GM18873 (cell line): ENCODE measurements around the gene PPDPF.
"Not testable (repeated sequence)": the region's sequence is repeated elsewhere in the genome, so short reads cannot be mapped to it uniquely, and the experiment has no call there.

Experiments used
- ATAC-seq: cut with Tn5 transposase; IDR thresholded peaks from one replicate; pipeline ENCODE4 v1.9.1; 2021; ENCODE audit warnings: mild to moderate bottlenecking, moderate library complexity, moderate number of reproducible peaks; ENCODE audit not compliant: unreplicated experiment, low FRiP score

Gene PPDPF

DNA sequence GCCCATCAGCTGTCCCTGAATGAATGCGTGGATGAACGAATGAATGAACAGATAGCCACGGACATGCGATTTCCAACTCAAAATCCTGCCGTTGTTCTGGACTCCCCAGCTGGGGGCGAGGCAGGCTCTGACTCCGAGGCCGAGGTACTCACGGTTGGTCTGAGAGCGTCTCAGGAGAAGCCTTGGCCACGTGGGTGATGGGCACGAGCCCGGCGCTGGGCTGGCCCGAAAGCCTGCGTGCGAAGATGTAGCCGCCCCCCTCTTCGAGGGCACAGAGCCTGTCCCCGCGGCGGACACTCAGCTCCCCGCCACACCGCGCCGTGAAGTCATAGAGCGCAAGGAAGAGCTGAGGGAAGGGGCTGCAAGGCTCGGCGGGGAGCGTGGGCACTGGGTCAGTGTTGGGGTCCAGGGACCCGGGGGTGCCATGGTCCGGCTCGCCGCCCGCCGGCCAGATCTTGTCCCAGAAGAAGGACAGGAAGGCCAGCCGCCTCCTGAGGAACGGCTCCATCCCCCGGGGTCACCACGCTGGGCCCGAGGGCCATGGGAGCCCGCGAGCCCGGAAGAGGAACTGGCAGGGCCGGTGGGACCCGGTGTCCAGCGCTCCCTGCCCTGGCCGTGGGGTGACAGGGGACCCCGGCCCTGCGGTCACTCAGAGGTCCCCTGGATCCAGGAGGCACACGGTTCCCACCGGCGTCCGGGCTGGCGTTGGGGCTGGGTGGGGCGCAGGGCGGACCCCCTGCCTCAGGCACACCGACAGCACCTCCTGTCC lies 26.6 kb downstream of the PPDPF start:
- no peak for ATAC-seq

DNA sequence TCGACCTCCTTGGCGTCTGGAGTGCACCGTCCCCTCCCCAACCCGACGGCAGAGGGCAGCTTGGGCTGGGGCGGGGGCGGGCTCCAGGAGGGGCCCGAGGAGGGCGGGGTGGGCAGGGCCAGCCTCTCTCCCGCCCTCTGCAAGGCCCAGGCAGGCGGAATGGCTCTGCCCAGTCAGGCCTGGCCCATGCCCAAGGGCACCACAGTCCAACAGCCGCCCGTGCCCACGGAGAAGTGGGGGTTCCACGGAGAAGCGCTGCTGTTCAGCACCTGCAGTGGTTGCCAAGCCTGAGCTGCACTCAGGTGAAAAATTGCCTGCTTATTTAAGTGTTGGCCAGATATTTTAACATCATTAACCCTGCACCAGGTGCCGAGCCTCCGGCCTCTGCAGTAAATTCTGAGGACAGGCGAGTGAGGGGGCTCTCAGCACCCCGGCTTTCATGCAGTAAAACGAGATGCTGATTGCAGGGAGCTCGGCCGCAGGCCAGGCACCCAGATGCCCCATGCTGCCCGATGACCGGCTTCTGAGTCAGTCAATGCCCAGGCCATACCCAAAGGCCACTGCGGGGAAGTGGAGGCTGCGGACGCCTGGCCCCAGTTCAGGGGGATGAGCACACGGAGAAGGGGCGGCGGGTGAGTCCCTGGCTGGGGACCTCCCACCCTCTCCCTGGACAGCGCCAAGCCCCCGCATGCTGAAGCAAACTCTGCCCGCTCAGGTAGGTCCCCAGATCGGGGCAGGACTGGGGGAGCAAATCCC lies 27.3 kb downstream of the PPDPF start, which contains the start of gene SRMS:
Gene SRMS (minus strand): TSS at position 25 of the 756 bp plus-strand sequence. CDS start 286 bp downstream, outside the sequence.
- no peak for ATAC-seq

DNA sequence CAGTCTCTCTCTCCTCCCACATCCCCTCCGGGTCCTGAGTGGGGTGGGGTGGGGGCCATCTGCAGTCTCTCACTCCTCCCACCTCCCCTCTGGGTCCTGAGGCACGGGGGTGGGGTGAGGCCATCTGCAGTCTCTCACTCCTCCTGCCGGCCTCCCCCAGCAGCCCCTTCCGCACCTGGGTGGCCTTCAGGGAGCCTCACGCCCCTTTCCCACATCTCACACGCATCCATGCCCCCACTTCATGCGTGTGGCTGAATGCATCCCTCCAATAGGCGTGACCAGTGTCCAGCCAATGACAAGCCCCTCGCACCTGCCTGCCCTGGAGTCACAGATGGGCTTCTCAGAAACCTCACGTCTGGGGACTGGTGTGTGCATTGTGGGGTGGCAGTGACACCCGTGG lies 28.0 kb downstream of the PPDPF start:
- no peak for ATAC-seq

DNA sequence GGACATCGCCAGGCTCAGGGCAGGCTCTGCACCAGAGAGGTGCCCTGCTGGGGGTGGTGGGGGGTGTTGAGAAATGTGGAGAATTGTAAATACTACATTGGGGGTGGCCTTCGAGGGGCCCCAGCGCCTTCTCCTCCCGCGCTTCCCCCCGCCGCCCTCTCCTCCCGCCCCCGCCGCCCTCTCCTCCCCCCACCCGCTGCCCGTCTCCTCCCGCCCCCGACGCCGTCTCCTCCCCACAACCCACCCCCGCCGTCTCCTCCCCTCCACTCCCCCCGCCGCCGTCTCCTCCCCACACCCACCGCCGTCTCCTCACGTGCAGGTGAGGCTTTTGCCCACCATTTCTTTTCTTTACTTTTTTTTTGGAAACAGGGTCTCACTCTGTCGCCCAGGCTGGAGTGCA lies 28.5 kb downstream of the PPDPF start:
- ATAC-seq = no peak

DNA sequence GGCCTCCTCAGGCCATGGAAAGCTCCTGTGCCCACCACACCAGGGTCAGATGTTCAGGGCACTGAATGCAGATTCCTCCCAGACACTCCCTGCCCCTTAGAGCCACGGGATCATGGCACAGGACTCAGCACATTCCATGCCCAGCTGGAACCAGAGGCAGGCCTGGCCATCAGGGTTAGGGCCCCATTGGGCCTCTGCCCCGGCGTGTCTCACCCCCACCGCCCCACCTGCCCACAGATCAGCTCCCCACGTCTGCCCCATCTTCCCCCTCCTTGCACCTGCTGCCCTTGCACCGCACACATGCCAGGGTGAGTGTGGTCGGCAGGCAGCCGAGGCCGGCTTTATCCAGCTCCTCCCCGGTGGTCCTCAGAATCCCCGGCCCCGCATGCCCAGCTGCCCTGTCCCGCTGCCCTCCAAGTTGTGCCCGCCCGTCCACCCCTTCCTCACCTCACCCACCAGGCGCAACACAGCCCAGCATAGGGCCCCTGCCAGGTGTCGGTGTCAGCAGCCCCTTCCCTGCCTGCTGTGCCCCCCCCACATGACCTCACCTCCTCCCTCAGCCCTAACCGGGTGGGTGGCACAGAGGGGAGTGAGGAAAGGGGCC lies 29.2 kb downstream of the PPDPF start:
- ATAC-seq = no peak

DNA sequence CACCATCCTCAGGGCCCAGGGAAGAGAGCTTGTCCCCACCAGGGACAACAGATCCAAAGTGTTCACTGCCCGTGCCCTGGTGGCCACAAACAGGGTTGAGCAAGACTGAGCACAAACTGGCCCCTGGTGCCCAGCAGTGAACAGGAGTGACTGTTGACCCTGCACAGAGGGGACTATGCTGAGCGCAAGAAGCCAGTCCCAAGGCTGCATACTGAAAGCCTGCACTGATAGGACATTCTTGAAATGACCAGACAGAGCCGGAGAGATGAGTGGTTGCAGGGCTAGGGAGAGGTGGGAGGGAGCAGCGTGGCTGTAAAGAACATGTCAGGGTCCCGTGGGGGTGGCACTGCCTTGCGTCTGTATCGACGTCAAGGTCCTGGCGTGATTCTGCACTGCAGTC lies 30.5 kb downstream of the PPDPF start:
- ATAC-seq = no peak

DNA sequence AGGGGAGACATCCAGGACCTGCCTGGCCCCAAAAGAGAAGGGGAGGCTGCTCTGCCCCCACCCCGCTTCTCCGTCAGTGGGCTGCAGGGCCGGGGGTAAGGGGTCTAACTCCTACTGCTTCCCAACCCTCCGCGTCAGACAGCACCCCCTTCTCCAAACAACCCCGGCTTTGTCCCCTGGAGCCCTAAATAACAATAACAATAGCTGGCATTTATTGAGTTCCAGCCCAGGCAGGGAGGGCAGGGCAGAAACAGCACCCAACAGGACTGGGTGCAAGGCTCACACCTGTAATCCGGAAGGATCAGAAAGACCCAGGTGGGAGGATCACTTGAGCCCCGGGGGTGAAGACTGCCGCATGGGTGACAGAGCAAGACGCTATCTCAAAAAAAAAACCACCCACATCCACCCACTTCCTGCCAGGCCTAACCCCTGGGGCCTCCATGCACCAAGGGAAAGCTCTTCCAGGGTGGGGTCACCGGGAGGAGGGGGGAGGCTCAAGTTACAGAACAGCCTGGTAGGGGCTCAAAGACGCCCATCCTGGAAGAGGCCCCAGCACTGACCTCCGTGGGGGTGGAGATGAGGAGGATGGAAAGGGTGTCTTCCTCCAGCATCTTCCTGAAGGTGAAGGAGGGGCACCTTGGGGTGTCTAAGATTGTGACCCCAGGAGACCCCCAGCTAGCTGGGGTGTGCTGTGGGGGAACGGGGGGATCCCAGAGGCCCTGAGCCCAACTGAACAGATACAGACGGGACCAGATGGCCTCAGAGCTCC lies 32.1 kb downstream of the PPDPF start:
- ATAC-seq = no peak

DNA sequence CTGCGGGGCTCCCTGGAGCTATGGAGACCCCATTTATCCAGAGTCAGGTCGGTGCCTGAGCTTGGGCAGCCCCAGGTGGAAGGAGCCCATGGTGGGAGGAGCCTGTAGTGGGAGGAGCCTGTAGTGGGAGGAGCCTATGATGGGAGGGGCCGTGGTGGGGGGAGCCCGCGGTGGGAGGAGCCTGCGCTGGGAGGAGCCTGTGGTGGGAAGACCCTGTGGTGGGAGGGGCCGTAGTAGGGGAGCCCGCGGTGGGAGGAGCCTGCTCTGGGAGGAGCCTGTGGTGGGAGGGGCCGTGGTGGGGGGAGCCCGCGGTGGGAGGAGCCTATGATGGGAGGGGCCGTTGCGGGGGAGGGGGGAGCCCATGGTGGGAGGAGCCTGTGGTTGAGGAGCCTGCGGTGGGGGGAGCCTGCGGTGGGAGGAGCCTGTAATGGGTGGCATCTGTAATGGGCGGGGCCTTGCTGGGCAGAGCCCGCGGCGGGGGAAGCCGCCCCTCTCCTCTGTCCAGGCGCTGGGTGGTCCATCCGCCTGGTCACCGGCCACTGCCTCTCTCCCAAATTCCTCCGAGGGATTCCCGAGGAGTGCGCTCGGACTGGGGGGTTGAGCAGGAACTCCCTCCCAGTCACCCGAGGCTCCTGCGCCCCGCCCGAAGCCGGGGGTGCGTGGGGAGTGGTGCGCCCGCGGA lies 32.8 kb downstream of the PPDPF start:
- no peak for ATAC-seq

DNA sequence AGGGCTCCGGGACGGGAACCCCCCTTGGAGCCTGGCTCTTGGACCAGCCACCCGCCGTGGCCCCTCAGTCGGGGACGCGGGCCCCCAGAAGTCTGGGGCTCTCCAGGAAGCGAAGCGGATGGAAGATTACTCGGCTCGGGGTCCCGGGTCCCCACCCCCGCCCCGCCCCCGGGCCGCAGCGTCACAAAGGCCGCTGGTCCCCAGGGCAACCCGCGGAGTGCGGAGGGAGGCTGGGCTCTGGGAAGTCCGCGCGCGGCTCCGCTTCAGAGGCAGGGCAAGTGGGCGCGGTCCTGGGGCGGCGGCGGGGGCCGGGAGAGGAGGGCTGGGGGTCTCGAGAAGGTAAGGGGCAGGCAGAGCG lies 33.3 kb downstream of the PPDPF start, which contains the start of gene FNDC11:
Gene FNDC11 (plus strand): TSS at position 227 of the 358 bp plus-strand sequence. CDS start 1,505 bp downstream, outside the sequence.
- ATAC-seq = no peak

DNA sequence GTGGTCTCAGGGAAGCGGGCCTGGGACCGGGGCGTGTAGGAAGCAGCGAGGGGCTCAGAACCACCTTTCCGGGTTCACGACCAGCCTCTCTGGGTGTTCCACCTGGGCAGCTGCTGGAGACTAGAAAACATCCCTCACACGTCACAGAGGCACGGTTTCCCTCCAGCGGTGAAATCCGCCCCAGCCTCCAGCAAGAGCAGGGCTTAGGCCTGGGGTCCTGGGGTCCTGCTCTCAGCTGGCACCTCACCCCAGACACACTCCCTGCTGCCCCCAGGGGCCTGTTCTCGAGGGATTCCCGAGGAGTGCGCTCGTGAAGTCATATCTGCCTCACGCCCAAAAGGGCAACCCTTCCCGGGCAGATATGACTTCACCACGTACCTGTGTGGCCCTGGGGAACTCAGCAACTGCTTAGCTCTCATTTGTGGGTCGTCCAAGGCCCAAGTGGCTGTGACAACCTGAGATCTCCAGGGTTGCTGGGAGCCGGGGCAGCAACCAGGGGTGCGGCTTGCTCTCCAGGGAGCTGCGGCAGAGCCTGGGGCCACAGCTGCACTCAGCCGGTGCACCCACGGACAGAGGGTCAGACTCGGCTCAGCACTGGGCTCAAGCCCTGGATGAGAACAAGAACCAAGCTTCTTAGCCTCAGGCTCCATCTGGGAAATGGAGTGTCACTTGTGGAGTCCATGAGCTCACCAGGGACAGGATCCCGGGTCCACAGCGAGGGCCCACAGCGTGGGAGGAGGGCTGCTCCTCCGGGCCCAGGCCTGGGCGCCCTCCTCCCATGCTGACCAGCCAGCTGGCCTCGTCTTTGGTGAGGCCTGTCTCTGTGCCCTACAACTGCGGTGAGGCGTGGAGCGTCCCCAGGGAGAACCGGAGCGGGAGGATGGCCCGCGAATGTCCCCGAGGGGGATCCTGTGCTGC lies 34.1 kb downstream of the PPDPF start:
- ATAC-seq = no peak

DNA sequence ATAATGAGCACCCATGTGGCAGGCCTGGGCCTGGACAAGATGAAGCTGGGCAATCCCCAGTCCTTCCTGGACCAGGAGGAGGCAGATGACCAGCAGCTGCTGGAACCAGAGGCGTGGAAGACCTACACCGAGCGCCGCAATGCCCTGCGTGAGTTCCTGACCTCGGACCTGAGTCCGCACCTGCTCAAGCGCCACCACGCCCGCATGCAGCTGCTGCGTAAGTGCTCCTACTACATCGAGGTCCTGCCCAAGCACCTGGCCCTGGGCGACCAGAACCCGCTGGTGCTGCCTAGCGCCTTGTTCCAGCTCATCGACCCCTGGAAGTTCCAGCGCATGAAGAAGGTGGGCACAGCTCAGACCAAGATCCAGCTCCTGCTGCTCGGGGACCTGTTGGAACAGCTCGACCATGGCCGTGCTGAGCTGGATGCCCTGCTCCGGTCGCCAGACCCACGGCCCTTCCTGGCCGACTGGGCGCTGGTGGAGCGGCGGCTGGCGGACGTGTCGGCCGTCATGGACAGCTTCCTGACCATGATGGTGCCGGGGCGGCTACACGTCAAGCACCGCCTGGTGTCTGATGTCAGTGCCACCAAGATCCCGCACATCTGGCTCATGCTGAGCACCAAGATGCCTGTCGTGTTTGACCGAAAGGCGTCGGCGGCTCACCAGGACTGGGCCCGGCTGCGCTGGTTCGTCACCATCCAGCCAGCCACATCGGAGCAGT lies 35.3 kb downstream of the PPDPF start:
- no peak for ATAC-seq

DNA sequence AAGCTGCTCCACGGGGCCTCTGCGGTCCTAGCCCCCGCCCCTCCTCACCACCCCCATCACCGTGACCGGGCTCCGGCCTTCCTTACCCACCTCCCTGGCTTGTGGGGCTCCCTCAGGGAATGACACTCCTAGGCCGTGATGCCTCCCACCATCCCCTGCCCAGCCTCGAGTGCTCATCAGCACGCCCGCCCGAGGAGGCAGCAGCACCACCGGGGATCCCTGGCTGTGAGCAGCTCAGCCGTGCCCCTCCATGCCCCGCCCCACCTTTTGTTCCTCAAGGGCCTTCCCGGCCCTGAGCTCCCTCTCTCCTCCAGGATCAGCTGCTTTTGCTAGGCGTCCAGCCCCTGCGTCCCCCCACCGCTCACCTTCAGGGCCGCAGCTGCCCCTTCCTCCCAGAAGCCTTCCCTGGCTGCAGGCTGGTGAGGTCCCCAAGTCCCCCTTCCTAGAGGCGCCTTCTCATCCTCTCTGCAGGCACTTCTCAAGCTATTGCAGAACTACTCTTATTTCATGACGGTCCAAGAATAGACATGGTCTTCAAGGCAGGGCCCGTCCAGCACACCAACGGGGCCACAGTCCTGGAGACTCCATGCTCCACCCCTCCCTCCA lies 36.4 kb downstream of the PPDPF start:
- no peak for ATAC-seq

DNA sequence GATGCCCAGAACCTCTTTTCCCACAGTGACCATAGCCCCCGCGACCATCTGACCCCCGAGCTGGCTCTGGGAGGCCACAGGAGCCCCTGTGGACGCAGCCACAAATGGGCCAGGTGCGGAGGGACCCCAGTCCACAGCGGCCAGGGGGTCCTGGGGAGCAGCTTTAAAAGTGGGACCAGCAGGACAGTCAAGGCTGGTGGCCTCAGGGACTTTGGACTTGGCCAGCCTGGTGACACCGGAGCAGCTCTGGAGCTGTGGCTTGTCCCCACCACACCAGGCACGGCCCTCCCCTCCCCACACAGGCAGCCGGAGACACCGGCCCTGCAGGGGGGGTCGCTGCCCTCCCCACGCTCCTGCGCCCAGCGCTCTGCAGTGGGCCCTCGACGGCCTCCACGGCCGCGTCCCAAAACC lies 36.9 kb downstream of the PPDPF start:
- no peak for ATAC-seq

DNA sequence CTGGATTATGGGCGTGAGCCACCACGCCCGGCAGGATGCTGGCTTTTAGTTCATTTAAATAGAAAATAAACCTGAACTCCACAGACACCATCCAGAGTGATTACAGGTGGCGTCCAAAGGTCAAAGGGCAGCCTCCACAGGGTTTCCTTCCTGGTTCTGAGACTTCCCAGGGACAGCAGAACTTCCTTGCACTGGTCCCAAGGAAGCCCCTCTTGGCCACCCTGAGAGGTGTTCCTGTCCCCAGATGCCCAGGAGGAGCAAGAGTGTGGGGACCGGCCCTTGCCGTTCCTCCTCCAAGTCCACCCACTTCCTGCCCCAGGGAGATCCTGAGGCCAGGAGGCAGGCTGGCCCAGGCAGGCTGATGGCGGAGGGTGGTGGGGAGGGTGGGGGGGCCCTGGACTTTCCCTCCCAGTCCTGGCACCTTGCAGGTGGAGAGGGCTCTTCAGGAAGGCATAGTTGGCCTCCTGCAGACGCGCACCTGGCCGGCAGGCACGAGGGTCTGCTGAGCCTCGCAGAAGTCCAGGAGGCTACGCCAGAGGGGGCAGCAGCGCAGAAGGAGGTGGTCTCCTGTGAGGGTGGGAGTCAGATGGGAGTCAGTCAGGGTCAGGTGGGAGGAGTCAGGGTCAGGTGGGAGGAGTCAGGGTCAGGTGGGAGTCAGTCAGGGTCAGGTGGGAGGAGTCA lies 38.4 kb downstream of the PPDPF start:
- no peak for ATAC-seq

DNA sequence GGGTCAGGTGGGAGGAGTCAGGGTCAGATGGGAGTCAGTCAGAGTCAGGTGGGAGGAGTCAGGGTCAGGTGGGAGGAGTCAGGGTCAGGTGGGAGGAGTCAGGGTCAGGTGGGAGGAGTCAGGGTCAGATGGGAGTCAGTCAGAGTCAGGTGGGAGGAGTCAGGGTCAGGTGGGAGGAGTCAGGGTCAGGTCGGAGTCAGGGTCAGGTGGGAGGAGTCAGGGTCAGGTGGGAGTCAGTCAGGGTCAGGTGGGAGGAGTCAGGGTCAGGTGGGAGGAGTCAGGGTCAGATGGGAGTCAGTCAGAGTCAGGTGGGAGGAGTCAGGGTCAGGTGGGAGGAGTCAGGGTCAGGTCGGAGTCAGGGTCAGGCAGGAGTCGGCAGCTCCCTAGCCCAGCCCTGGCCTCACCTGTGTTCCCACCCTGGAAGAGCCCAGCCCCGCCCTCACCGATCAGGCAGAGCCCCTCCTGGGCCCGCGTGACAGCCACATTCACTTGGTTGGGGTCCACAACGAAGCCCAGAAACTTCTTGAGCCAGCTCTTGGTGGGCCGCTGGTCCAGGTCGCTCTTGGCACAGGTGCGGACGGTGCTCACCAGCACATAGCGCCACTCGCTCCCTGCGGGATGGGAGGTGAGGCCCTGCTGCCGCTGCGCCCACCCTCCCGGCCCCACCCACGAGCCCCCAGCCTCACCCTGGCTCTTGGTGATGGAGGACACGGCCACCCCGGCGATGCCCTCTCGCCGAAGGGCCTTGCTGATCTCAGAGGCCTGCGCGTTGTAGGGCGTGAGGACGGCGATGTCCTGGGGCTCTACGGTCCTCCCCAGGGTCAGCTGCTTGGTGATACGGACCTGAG lies 39.1 kb downstream of the PPDPF start:
- ATAC-seq = not testable (repeated sequence)

DNA sequence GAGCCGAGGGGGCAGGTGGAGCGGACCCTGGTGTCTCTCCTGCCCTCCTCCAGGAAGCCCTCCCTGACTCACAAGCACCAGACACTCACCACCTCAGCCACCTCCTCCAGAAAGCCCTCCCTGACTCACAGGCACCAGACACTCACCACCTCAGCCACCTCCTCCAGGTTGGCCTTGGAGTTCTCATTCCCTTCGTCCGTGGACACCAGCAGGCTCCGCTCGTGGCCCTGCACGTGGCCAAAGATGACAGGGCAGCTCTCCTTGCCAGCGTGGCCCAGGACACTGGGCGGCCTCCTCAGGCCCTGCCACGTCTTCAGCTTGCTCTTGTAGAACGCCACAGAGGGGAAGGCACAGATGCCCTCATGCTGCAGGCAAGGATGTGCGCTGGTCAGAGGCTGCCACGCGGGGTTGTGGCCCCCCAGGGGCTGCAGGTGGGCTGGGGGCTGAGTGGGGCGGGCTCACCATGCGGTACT lies 39.8 kb downstream of the PPDPF start:
- no peak for ATAC-seq
